ENCODE results near the gene SPACDR.
A peak's percentile ranks its signal among the peaks of the same experiment; 100 is the strongest.

DNA sequence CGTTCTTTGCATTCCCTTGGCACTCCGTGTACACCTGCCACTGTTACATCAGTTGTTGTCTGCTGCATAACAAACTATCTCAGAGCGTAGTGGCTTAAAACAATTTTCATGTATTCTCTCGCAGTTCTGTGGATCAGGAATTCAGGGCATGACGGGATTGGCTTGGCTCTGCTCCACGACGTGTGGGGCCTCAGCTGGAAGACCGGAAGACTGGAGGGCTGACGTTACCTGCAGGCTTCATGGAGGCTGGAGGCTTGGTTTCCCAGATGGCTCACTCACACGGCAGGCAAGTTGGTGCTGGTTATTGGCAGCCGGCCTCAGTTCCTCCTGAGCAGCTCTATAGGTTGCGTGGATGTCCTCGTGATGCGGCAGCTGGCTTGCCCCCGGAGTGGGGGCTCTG lies 45.2 kb upstream of the SPACDR start:
- TF ChIP-seq, protein P1, sequence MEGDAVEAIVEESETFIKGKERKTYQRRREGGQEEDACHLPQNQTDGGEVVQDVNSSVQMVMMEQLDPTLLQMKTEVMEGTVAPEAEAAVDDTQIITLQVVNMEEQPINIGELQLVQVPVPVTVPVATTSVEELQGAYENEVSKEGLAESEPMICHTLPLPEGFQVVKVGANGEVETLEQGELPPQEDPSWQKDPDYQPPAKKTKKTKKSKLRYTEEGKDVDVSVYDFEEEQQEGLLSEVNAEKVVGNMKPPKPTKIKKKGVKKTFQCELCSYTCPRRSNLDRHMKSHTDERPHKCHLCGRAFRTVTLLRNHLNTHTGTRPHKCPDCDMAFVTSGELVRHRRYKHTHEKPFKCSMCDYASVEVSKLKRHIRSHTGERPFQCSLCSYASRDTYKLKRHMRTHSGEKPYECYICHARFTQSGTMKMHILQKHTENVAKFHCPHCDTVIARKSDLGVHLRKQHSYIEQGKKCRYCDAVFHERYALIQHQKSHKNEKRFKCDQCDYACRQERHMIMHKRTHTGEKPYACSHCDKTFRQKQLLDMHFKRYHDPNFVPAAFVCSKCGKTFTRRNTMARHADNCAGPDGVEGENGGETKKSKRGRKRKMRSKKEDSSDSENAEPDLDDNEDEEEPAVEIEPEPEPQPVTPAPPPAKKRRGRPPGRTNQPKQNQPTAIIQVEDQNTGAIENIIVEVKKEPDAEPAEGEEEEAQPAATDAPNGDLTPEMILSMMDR (IDR thresholded peaks at IDR 0.05), result no peak
- TF ChIP-seq POLR2AphosphoS5 (IDR thresholded peaks at IDR 0.05; ENCODE audit: insufficient read depth in 1 of 2, low read depth in 1 of 2), result peak in 1 of 2 donors; percentile 14

Measured in vagina (tissue), 2 donors.